ENCODE measurements around the gene CCDC40. TPM values are rescaled to one million over a fixed set of nuclear protein-coding genes. Genes with fewer than 3 reads are reported as not detected.

CCDC40 gene
- total and polyA plus RNA-seq, 9 of the 15 experiments (the other 6 are each of a cell fraction or from before 2014, with no cell fraction given), result 0.07 to 0.33 TPM; not detected in 7

GRCh38 chr17:80092959-80093358 is 56.5 kb downstream of the CCDC40 start:
- no peak overlapping the region for H2AFZ ChIP-seq (ENCODE audit: low read depth, low read length)
- ATAC-seq (no peak), DNase-seq (ENCODE audit: extremely low read depth in 1 of 4, low spot score in 3 of 4) (no peak), FAIRE-seq (peak; percentile 49)
- H3K36me3 ChIP-seq (ENCODE audit: control insufficient read depth, insufficient read depth, low read length), result no peaks in the 10 kb centered on the region
- H3K79me2 ChIP-seq (ENCODE audit: control insufficient read depth, insufficient read depth, low read length), result no peaks in the 10 kb centered on the region
- no peak overlapping the region for H3K4me2 ChIP-seq (ENCODE audit: insufficient read depth, low read length)
- TF ChIP-seq ZNF121 (CRISPR knock-in tag; conservative IDR thresholded peaks at IDR 0.05) (0 out of 2 replicates have a peak, but pooled peaks have one; percentile 32), PBX2 (CRISPR knock-in tag; IDR thresholded peaks at IDR 0.05; ENCODE audit: low read depth) (no peak), PBX2 (tag; conservative IDR thresholded peaks at IDR 0.05; ENCODE audit: low read depth) (no peak), CCAR2 (IDR thresholded peaks at IDR 0.05; ENCODE audit: low read depth, low read length) (no peak), SPI1 (IDR thresholded peaks at IDR 0.05; ENCODE audit: borderline replicate concordance, low read depth, low read length) (0 out of 2 replicates have a peak, but pooled peaks have one; percentile 20)
- H4K20me1 ChIP-seq (replicated peaks; ENCODE audit: control insufficient read depth, insufficient read depth, low read length), result no peaks in the 10 kb centered on the region
- H3K4me1 ChIP-seq (replicated peaks in 1 of 2; ENCODE audit: control insufficient read depth in 2 of 2, insufficient read depth in 2 of 2, low read length in 2 of 2), result peaks cover 0 to 22% of the 10 kb centered on the region in 2 experiments; a peak in 2 of 5 replicates
- WGBS (ENCODE audit: insufficient coverage, low coverage, missing lambda C conversion rate), result 5% methylated on average over 8 of the region's 8 CpGs
- in situ Hi-C loops (cut with MboI) (no loop called here), intact Hi-C loops (cut with micrococcal nuclease) (no loop called here)
- peaks cover 33 to 72% of the 10 kb centered on the region in 2 experiments for H3K27me3 ChIP-seq (ENCODE audit: control insufficient read depth in 2 of 2, insufficient read depth in 2 of 2, low read length in 2 of 2)
- H3K9ac ChIP-seq (ENCODE audit: insufficient read depth in 1 of 2, low read depth in 2 of 2, low read length in 2 of 2), result no peak overlapping the region
- ChIA-PET POLR2A (interaction anchor here (0.6 to 1.4 kb wide), 3 partner anchors 9 to 330 kb away, joined by 3 to 6 read pairs (median 3); no protein-coding TSS in a partner anchor), CTCF (ENCODE audit: low intra/inter-chr PET ratio) (no interaction called here)
- no peaks in the 10 kb centered on the region for H3K9me1 ChIP-seq (ENCODE audit: control insufficient read depth, insufficient read depth, low read length)
- no peaks in the 10 kb centered on the region for H3K9me3 ChIP-seq (replicated peaks; ENCODE audit: control insufficient read depth, insufficient read depth, low read depth, low read length)
- no peak overlapping the region for H3K27ac ChIP-seq (ENCODE audit: extremely low read depth, low read depth, low read length)
- BruUV-seq (replicated peaks), result no TSS peak
- H3K4me3 ChIP-seq, result no peak overlapping the region

All from K562 (cell line).